Memory B cell (primary cell): ENCODE results near the gene LAMP2.
"Not testable (repeated sequence)": the region's sequence is repeated elsewhere in the genome, so short reads cannot be mapped to it uniquely, and the experiment has no call there.

ENCODE experiments used
- ATAC-seq: fragments of 150-1000 bp; cut with Tn5 transposase; 2 replicates; pipeline ENCODE4 v1.10.0; 2021; ENCODE audit warnings: low read depth, mild to moderate bottlenecking, moderate library complexity
- DNase-seq, 2 donors: peaks; one replicate each; pipeline ENCODE4 v3.0.0; 2022; ENCODE audit warnings: low spot score in 2 of 2
- H3K27ac Mint-ChIP-seq: one replicate; pipeline ENCODE4 v1.8.0; 2022; ENCODE audit warnings: mild to moderate bottlenecking, moderate library complexity, mixed read lengths
- H3K27me3 Mint-ChIP-seq: one replicate; pipeline ENCODE4 v1.8.0; 2022; ENCODE audit warnings: mixed read lengths
- H3K36me3 Mint-ChIP-seq: one replicate; pipeline ENCODE4 v1.8.0; 2022; ENCODE audit warnings: mild to moderate bottlenecking, mixed read lengths
- H3K4me1 Mint-ChIP-seq: one replicate; pipeline ENCODE4 v1.8.0; 2022; ENCODE audit warnings: mixed read lengths
- H3K4me3 Mint-ChIP-seq: one replicate; pipeline ENCODE4 v1.8.0; 2022; ENCODE audit warnings: mild to moderate bottlenecking, moderate library complexity, mixed read lengths
- H3K9me3 Mint-ChIP-seq: one replicate; pipeline ENCODE4 v1.8.0; 2022; ENCODE audit warnings: mixed read lengths

The LAMP2 gene

GRCh38 chrX:120468825-120469525, at the start of gene LAMP2:
Gene LAMP2, minus strand, starts transcription at chrX:120469296. Its CDS starts 127 bp downstream, at chrX:120469169.
- peak within 1 kb of the TSS; percentile 97 for H3K4me3 Mint-ChIP-seq
- H3K9me3 Mint-ChIP-seq = no peaks in the 10 kb centered on the region
- no peaks in the 10 kb centered on the region for H3K27me3 Mint-ChIP-seq
- peaks cover 14% of the 10 kb centered on the region for H3K4me1 Mint-ChIP-seq
- ATAC-seq (peak; percentile 98), DNase-seq (peak; percentile 62 to 67)
- no peaks in the 10 kb centered on the region for H3K36me3 Mint-ChIP-seq
- peak within 1 kb of the TSS; percentile 92 for H3K27ac Mint-ChIP-seq

- H3K4me3 Mint-ChIP-seq = no peak overlapping the region
Measured at GRCh38 chrX:120517936-120518335, 48.8 kb upstream of the LAMP2 start.

GRCh38 chrX:120514236-120514635, 45.1 kb upstream of the LAMP2 start:
- H3K4me3 Mint-ChIP-seq = no peak overlapping the region
- H3K27ac Mint-ChIP-seq = no peak overlapping the region
- no peak for DNase-seq
- peaks cover 5% of the 10 kb centered on the region for H3K36me3 Mint-ChIP-seq
- peaks cover 4% of the 10 kb centered on the region for H3K4me1 Mint-ChIP-seq
- ATAC-seq = no peak
- no peaks in the 10 kb centered on the region for H3K27me3 Mint-ChIP-seq
- no peaks in the 10 kb centered on the region for H3K9me3 Mint-ChIP-seq

More at GRCh38 chrX:120517936-120518335, 48.8 kb upstream of the LAMP2 start:
- Mint-ChIP-seq H3K4me1 (peaks cover 5% of the 10 kb centered on the region), H3K9me3 (peaks cover 2% of the 10 kb centered on the region), H3K36me3 (peaks cover 9% of the 10 kb centered on the region), H3K27ac (no peak overlapping the region), H3K27me3 (no peaks in the 10 kb centered on the region)
- ATAC-seq (no peak), DNase-seq (no peak)

- H3K4me3 Mint-ChIP-seq = no peak overlapping the region
- peaks cover 4% of the 10 kb centered on the region for H3K4me1 Mint-ChIP-seq
- no peaks in the 10 kb centered on the region for H3K27me3 Mint-ChIP-seq
- no peak overlapping the region for H3K27ac Mint-ChIP-seq
- peaks cover 3% of the 10 kb centered on the region for H3K36me3 Mint-ChIP-seq
- no peaks in the 10 kb centered on the region for H3K9me3 Mint-ChIP-seq
- DNase-seq (no peak), ATAC-seq (no peak)
Measured at GRCh38 chrX:120512627-120513026, 43.5 kb upstream of the LAMP2 start.

GRCh38 chrX:120512222-120512621, 43.1 kb upstream of the LAMP2 start:
- no peak for DNase-seq
- H3K4me1 Mint-ChIP-seq = peaks cover 4% of the 10 kb centered on the region
- no peak overlapping the region for H3K4me3 Mint-ChIP-seq
- H3K27me3 Mint-ChIP-seq = no peaks in the 10 kb centered on the region
- no peaks in the 10 kb centered on the region for H3K9me3 Mint-ChIP-seq
- peaks cover 3% of the 10 kb centered on the region for H3K36me3 Mint-ChIP-seq
- no peak for ATAC-seq
- no peak overlapping the region for H3K27ac Mint-ChIP-seq

GRCh38 chrX:120504569-120504968, 35.5 kb upstream of the LAMP2 start:
- H3K27me3 Mint-ChIP-seq = no peaks in the 10 kb centered on the region
- no peak overlapping the region for H3K4me3 Mint-ChIP-seq
- no peak for ATAC-seq

GRCh38 chrX:120499301-120500072, 30.4 kb upstream of the LAMP2 start:
- H3K4me3 Mint-ChIP-seq = no peak overlapping the region
- no peaks in the 10 kb centered on the region for H3K36me3 Mint-ChIP-seq
- H3K4me1 Mint-ChIP-seq = peaks cover 4% of the 10 kb centered on the region
- ATAC-seq = no peak
- no peak for DNase-seq
- no peaks in the 10 kb centered on the region for H3K27me3 Mint-ChIP-seq
- H3K9me3 Mint-ChIP-seq = no peaks in the 10 kb centered on the region
- no peak overlapping the region for H3K27ac Mint-ChIP-seq

More at GRCh38 chrX:120504569-120504968, 35.5 kb upstream of the LAMP2 start:
- Mint-ChIP-seq H3K4me1 (no peaks in the 10 kb centered on the region), H3K36me3 (no peaks in the 10 kb centered on the region), H3K9me3 (no peaks in the 10 kb centered on the region), H3K27ac (no peak overlapping the region)
- no peak for DNase-seq

- H3K36me3 Mint-ChIP-seq, H3K27ac Mint-ChIP-seq, H3K9me3 Mint-ChIP-seq, H3K4me1 Mint-ChIP-seq, ATAC-seq, H3K27me3 Mint-ChIP-seq, H3K4me3 Mint-ChIP-seq, DNase-seq: not testable (repeated sequence)
Measured at GRCh38 chrX:120490119-120490518, 21.0 kb upstream of the LAMP2 start.

- H3K4me1 Mint-ChIP-seq = peaks cover 4% of the 10 kb centered on the region
- no peak overlapping the region for H3K27ac Mint-ChIP-seq
- ATAC-seq (no peak), DNase-seq (no peak)
- no peaks in the 10 kb centered on the region for H3K27me3 Mint-ChIP-seq
- H3K4me3 Mint-ChIP-seq = no peak overlapping the region
- no peaks in the 10 kb centered on the region for H3K36me3 Mint-ChIP-seq
- H3K9me3 Mint-ChIP-seq = no peaks in the 10 kb centered on the region
Measured at GRCh38 chrX:120486786-120487185, 17.7 kb upstream of the LAMP2 start.

GRCh38 chrX:120485638-120486520, 16.8 kb upstream of the LAMP2 start:
- peak overlapping the region; percentile 90 for H3K4me3 Mint-ChIP-seq
- DNase-seq (peak; percentile 28 to 34), ATAC-seq (peak; percentile 73)
- H3K9me3 Mint-ChIP-seq = no peaks in the 10 kb centered on the region
- H3K4me1 Mint-ChIP-seq = peaks cover 4% of the 10 kb centered on the region
- no peaks in the 10 kb centered on the region for H3K27me3 Mint-ChIP-seq
- H3K36me3 Mint-ChIP-seq = no peaks in the 10 kb centered on the region
- peak overlapping the region; percentile 83 for H3K27ac Mint-ChIP-seq

GRCh38 chrX:120485315-120485637, 16.2 kb upstream of the LAMP2 start:
- H3K27me3 Mint-ChIP-seq = no peaks in the 10 kb centered on the region
- peaks cover 4% of the 10 kb centered on the region for H3K4me1 Mint-ChIP-seq
- H3K27ac Mint-ChIP-seq = peak overlapping the region; percentile 83
- no peaks in the 10 kb centered on the region for H3K9me3 Mint-ChIP-seq
- H3K4me3 Mint-ChIP-seq = peak overlapping the region; percentile 90
- no peaks in the 10 kb centered on the region for H3K36me3 Mint-ChIP-seq
- no peak for DNase-seq
- ATAC-seq = no peak

GRCh38 chrX:120477453-120477852, 8.4 kb upstream of the LAMP2 start:
- no peak for ATAC-seq
- Mint-ChIP-seq H3K36me3 (no peaks in the 10 kb centered on the region), H3K9me3 (no peaks in the 10 kb centered on the region), H3K4me1 (no peaks in the 10 kb centered on the region), H3K27me3 (no peaks in the 10 kb centered on the region), H3K4me3 (no peak overlapping the region), H3K27ac (no peak overlapping the region)
- no peak for DNase-seq

GRCh38 chrX:120476714-120477113, 7.6 kb upstream of the LAMP2 start:
- no peak overlapping the region for H3K4me3 Mint-ChIP-seq
- DNase-seq (no peak), ATAC-seq (no peak)
- H3K4me1 Mint-ChIP-seq = no peaks in the 10 kb centered on the region
- no peaks in the 10 kb centered on the region for H3K36me3 Mint-ChIP-seq
- no peaks in the 10 kb centered on the region for H3K27me3 Mint-ChIP-seq
- H3K27ac Mint-ChIP-seq = no peak overlapping the region
- H3K9me3 Mint-ChIP-seq = no peaks in the 10 kb centered on the region

GRCh38 chrX:120475447-120475846, 6.4 kb upstream of the LAMP2 start:
- not testable (repeated sequence) for H3K27me3 Mint-ChIP-seq, H3K36me3 Mint-ChIP-seq, ATAC-seq, H3K27ac Mint-ChIP-seq, H3K9me3 Mint-ChIP-seq, DNase-seq, H3K4me1 Mint-ChIP-seq, H3K4me3 Mint-ChIP-seq
